DLD1 (cell line): ENCODE data around the gene DPYD.

ENCODE experiments used
- in situ Hi-C: cut with HindIII; loops from 2 replicates; pipeline ENCODE4 v1.10.0; 2017; ENCODE audit warnings: low sequenced_read_pairs

Gene DPYD

GRCh38 chr1:97844552-97845089 is 76.2 kb downstream of the DPYD start:
- in situ Hi-C loops: no loop called here

DNA sequence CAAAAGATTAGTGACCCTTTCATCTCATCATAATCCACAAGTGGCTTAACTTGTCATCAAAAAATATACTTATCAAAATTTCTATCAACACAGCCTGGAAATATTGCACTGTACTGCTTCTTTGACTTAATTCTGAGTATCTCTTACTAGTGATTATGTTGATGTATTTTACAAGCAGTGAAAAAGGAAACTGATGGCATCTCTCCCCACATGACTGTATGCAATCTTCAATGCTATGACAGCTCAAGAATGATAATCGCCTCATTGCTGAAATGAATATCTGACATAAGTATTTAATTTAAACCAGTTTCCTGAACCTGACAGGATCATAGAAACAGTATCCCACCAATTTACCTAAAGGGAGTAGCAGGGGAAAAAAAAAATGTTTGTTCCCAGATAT is 79.5 kb downstream of the DPYD start:
- in situ Hi-C loops: no loop called here

DNA sequence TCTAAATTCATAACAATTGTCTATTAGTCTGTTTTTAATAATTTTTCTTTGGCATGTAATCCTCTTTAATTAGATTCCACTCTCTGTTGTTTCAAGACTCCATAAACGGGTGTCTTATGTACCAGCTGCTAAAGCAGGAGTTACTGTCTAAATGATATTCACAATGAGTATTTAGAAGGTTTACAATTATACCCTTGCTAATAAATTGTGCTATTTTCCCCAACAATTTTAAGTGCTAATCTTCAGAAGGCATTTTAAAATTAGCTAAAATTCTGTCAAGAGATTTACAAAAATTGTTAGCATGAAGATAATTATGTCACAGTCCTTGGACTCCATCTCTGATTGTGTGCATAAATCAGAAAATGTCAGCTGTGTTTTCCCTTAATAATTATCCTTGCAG is 83.7 kb downstream of the DPYD start:
- in situ Hi-C loops: no loop called here

- in situ Hi-C loops: no loop called here
Observed at GRCh38 chr1:97834899-97835298, 85.9 kb downstream of the DPYD start.

- in situ Hi-C loops: no loop called here
Observed at GRCh38 chr1:97833881-97834280, 87.0 kb downstream of the DPYD start.

- in situ Hi-C loops: no loop called here
Observed at GRCh38 chr1:97832481-97832880, 88.4 kb downstream of the DPYD start.

DNA sequence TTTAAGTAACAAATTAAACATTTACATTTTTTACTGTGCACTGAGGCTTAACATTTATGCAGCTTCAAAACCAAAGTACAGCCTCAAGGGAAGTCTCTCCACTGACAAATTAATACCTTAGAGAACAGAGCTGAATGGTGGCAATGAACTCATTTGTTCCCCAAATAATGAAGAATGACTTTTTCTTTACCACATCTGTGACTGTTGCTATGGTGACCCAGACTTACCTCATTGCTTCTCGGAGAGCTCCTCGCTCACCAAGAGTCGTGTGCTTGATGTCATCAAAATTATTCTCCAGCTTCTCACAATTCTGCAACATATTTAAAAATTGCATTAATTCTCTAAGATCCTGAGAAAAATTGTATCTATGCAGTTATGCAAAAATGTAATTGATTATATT is 92.9 kb downstream of the DPYD start:
- in situ Hi-C loops: no loop called here

DNA sequence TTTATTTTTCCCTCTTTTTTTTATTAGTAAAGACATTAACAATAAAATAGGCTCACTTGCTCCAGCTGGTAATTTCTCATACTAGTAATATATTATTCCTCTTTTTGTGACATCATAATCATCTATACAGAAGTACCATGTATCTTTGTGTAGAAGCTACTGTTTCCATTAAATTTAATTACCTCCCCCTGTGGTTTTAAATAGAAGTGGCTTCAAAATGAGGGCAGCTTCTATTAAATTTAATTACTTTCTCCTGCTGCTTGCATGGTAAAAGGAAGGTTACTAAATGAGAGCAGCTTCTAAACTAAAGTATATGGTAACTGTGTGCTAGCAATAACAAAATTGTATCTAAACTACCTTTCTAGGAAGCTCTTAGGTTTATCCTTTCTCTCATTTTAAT is 94.0 kb downstream of the DPYD start:
- in situ Hi-C loops: no loop called here

DNA sequence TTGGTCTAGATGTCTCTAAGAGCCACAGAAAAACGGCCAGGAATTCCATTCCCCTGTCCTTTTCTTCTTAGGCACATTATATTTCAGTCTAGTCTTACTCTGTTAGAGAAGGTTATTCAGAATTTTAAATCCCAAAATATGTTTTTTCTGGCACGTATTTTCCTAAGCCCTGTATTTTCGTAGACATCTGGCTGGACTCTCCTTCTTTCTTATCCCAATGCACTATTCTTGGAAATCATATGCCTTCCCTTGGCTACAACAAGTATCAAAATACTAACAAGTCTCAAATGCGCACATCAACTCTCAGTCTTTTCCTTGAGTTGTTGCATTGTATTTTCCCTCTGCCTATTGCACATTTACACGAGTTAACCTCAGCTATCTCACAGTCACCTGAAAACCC is 96.2 kb downstream of the DPYD start:
- in situ Hi-C loops: no loop called here

DNA sequence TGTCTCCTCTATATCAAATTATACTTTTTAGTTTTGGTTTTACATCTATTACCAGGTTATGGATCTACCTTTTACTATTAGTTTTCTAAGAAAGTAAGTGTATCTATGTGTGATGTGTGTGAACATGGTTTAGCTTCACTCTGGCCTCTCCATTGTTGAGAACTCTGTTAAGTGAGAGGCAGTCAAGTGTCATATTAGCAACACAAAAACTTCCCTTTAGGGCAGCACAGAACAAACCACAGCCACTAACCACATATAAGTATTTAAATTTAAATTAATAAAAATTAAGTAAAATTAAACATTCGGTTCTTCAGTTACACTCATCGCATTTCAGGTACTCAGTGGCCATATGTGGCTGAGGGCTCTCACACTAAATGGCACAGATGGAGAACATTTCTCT is 96.6 kb downstream of the DPYD start:
- in situ Hi-C loops: no loop called here

DNA sequence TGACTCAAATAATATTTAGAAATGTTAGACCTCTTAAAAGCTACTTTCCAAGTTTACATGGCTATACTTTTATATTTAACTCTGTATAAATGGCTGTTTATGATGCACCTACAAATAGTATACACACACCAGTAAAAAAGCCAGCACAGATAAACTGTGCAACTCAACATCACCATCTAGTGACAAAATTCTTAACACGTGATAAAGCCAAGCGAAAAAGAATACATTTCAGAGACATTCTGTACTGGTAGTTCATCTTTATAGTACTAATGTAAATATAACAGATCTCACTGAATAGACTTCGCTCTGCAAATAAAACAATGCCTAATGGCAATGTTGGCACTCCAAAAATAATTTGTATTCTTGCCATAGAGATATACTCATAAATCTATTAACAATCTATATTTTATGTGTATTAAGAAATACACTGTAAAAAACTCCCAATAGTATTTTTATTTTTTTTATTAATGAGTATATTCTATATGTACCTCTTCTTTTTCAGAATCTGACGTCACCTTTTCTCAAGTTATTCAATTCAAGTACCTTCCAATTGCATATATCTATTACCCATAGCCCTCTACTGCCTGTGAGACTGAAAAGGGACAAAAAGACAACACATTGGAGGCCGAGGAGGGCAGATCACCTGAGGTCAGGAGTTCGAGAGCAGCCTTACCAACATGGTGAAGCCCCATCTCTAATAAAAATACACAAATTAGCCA is 100.2 kb downstream of the DPYD start:
- in situ Hi-C loops: no loop called here

- in situ Hi-C loops: no loop called here
Observed at GRCh38 chr1:97816927-97817326, 103.9 kb downstream of the DPYD start.

DNA sequence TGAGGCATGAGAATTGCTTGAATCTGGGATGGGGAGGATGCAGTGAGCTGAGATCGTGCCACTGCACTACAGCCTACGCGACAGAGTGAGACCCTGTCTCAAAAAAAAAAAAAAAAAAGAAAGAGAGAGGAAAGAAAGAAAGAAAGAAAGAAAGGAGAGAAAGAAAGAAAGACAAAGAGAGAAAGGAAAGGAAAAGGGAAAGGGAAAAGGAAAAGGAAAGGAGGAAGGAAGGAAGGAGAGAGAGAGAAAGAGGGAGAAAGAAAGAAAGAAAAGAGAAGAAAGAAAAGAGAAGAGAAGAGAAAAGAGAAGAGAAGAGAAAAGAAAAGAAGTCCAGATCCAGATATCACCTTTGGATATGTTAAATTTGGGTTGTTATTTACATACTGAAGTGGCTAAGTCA is 106.0 kb downstream of the DPYD start:
- in situ Hi-C loops: no loop called here

- in situ Hi-C loops: no loop called here
Observed at GRCh38 chr1:97814121-97814520, 106.7 kb downstream of the DPYD start.

DNA sequence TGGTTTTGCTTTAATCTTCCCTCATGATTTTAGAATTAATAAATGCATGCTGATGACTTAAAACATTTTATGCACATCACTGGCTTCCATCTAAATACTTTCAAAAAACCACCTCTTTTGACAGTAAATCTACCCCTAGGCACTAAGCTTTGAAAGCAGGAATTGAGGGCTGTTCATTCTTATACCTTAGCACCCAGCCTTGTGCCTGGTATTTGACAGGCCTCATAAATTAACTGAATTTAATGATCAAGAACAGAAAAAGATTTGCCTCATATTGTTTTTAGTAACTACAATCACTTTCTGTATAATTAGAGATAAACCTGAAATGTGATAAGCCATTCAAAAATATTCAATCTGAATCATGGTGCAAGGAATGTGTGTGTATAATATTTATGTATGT is 108.8 kb downstream of the DPYD start:
- in situ Hi-C loops: no loop called here

DNA sequence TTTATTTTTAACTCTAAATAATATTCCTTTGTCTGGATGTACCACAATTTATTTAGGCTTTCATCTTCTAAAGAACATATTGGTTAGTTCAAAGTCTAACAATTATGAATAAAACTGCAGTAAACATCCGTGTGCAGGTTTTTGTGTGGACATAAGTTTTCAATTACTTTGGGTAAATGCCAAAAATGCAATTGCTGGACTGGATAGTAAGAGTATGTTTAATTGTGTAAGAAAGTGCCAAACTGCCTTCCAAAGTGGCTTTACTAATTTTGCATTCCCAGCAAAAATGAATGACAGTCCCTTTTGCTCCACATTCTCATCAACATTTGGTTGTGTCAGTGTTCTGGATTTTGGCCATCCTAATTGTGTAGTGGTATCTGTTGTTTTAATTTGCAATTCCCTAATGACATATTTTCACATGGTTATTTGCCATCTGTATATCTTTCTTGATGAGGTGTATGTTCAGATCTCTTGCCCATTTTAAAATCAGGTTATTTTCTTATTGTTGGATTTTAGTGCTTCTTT is 113.8 kb downstream of the DPYD start:
- in situ Hi-C loops: no loop called here

DNA sequence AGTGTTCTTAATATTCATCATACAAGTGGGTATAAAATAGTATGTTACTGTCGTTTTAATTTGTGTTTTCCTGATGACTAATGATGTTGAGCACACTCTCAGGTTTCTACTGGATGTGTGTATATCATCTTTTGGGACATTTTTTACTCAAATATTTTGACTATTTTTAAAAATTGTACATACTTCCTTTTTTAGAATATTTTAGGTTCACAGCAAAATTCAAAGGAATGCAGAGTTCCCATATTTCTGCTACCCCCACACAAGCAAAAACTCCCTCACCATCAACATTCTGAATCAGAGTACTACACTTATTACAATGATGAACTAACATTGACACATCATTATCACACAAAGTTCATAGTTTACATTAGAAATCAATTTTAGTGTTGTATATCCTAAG is 114.5 kb downstream of the DPYD start:
- in situ Hi-C loops: no loop called here

- in situ Hi-C loops: no loop called here
Observed at GRCh38 chr1:97805093-97805492, 115.7 kb downstream of the DPYD start.

DNA sequence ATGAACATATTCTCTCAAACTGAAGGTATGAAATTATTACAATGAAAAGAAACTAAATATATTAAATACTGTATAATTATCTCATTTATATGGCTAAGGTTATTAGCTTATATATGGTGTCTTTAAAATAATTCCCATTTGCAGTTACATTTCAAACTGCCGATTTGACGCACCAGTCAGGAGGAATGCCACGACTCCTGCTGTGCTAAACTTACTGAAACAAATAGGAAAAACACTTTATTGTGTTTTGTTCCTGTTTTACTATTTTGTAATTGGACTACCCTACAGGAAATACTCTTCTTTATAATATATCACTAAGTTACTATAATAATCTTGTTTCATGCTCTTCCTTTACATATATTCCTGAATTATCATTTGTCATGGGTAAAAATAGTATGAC is 117.8 kb downstream of the DPYD start:
- in situ Hi-C loops: no loop called here

DNA sequence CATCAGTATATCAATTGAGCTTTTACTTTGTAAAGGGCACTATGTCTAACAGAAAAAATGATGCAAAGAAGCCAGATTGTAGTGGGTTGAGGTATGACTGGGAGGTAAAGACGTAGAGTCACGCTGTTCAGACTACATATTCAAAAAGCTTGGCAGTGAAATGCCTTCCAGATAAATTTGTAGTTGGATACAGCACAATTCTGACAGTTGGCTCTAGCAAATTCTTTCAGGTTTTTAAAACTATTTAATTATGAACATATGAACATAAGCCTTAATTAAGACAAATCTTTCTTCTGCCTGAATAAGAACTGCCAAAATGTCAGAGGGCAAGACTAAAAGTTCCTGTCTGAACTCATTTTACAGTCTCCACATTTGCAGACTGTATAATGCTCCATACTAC is 118.8 kb downstream of the DPYD start:
- in situ Hi-C loops: no loop called here

DNA sequence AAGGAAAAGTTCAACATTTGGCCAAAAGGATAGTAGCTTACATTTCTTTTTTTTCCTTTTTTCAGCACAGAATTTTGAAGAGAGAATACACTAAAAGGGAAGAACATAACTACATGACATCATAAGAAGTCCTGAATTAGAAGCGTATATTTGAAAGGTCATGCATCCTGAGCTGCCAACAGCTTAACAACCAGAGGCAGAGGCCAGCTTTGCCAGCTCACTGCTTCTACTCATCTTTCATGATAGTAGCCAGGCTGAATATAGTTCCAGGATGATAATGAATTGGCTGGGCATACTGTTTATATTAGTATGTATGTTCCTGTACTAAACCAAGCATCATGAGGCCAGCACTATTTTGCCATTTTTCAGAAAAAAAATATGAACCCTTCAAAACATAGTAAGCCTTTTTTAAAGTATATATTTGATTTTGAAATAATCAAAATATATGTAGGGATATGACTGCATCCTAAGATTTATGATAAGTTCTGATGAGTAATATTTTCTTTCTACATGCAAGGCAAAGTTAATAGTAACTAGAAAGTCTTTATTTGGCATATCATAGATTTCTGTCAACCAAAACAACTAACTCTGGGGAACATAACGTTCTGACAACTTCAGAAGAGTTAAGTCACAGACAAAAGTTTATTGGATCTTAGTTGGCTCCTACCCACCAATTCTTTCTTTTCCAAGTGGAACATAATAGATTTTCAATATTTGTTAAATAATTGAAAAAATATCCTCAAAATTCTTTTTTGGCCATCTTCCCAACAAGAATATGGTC is 123.2 kb downstream of the DPYD start:
- in situ Hi-C loops: no loop called here

GRCh38 chr1:97796711-97797110 is 124.1 kb downstream of the DPYD start:
- in situ Hi-C loops: no loop called here
